ENCODE results near the gene AUTS2. TPM values are rescaled to one million over a fixed set of nuclear protein-coding genes. Genes with fewer than 3 reads are reported as not detected.

Gene AUTS2
- total RNA-seq, 1 experiment from 2014 or later = 256 TPM

DNA sequence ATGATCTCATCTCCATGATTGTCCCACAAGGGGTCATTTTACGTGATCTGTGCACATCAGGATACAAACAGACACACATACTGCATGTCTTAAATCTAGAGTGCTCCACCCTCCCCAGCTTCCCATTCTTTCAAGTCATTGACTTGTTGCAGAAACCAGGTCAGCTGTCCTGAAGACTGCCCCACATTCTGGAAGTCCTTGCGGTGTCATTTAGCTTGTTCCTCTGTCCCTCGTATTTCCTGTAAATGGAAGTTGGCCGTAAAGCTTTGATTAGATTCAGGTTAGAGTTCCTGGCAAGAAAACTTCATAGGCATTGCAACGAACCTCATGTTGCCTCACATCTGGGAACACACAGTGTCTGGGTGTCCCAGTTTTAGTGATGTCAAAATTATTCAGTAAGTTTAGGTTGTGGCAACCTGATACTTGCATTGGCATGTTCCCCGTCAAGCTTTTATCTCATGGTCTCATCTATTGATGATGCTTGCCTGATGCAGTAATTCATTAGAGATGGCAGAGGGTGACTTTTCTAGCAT, 1116.3 kb downstream of the AUTS2 start:
- peaks cover 15% of the 10 kb centered on the region for H3K4me1 ChIP-seq (ENCODE audit: insufficient read depth, low read length)
- no peak overlapping the region for H3K4me2 ChIP-seq (ENCODE audit: insufficient read depth, insufficient read length, low read length)
- Mint-ChIP-seq H3K27ac (peak overlapping the region in 1 of 3 experiments; percentile 25; a peak in 1 of 7 replicates), H3K4me3 (no peak overlapping the region), H3K27me3 (ENCODE audit: low read depth) (no peaks in the 10 kb centered on the region), H3K4me1 (peaks cover 58 to 78% of the 10 kb centered on the region in 2 experiments), H3K36me3 (ENCODE audit: insufficient read depth in 1 of 3, low read depth in 3 of 3) (peaks cover 46 to 77% (median 72%) of the 10 kb centered on the region in 3 experiments), H3K9me3 (peaks cover 18 to 25% of the 10 kb centered on the region in 2 experiments)
- no peaks in the 10 kb centered on the region for H4K20me1 ChIP-seq (ENCODE audit: control insufficient read depth, insufficient read depth, insufficient read length)
- H3T11ph ChIP-seq (ENCODE audit: low read length) = no peak overlapping the region
- H3K79me1 ChIP-seq (ENCODE audit: insufficient read depth, low read depth, low read length, poor library complexity, severe bottlenecking) = peaks cover 12% of the 10 kb centered on the region
- no peak overlapping the region for H2BK15ac ChIP-seq (ENCODE audit: low read depth, low read length)
- no peak overlapping the region for H4K8ac ChIP-seq (replicated peaks; ENCODE audit: insufficient read length, low read depth, low read length)
- no peaks in the 10 kb centered on the region for H3K27me3 ChIP-seq (ENCODE audit: insufficient read depth, low read length)
- H3K56ac ChIP-seq (ENCODE audit: insufficient read length, low read depth, low read length) = no peak overlapping the region
- peaks cover 7% of the 10 kb centered on the region for H3K9me3 ChIP-seq (ENCODE audit: control insufficient read depth, low read depth, low read length)
- H2AK5ac ChIP-seq (ENCODE audit: insufficient read length, low read length) = no peak overlapping the region
- no peak overlapping the region for H3K9ac ChIP-seq (ENCODE audit: extremely low read depth, insufficient read length, low read length)
- TF ChIP-seq, protein P1, sequence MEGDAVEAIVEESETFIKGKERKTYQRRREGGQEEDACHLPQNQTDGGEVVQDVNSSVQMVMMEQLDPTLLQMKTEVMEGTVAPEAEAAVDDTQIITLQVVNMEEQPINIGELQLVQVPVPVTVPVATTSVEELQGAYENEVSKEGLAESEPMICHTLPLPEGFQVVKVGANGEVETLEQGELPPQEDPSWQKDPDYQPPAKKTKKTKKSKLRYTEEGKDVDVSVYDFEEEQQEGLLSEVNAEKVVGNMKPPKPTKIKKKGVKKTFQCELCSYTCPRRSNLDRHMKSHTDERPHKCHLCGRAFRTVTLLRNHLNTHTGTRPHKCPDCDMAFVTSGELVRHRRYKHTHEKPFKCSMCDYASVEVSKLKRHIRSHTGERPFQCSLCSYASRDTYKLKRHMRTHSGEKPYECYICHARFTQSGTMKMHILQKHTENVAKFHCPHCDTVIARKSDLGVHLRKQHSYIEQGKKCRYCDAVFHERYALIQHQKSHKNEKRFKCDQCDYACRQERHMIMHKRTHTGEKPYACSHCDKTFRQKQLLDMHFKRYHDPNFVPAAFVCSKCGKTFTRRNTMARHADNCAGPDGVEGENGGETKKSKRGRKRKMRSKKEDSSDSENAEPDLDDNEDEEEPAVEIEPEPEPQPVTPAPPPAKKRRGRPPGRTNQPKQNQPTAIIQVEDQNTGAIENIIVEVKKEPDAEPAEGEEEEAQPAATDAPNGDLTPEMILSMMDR (conservative IDR thresholded peaks at IDR 0.05) = no peak
- no peak overlapping the region for H2BK12ac ChIP-seq (ENCODE audit: insufficient read length, low read depth, low read length)
- no peak for DNase-seq
- H2BK120ac ChIP-seq (ENCODE audit: low read depth, low read length, poor library complexity, severe bottlenecking) = no peak overlapping the region
- H3K18ac ChIP-seq (ENCODE audit: insufficient read length, low read depth, low read length) = no peak overlapping the region
- no peak overlapping the region for H4K5ac ChIP-seq (ENCODE audit: insufficient read length, low read depth, low read length)
- no peak overlapping the region for H2AFZ ChIP-seq (ENCODE audit: low read length)
- no CpG with 5 or more reads among the region's 6 CpGs for WGBS (ENCODE audit: extremely low coverage, insufficient read length, low lambda C conversion rate)
- no peak overlapping the region for H3K14ac ChIP-seq (ENCODE audit: insufficient read depth, low read length)
- H3K23ac ChIP-seq (ENCODE audit: insufficient read length, low read depth, low read length) = no peak overlapping the region
- no peak overlapping the region for H4K91ac ChIP-seq (ENCODE audit: insufficient read length, low read depth, low read length)
- H3K79me2 ChIP-seq (ENCODE audit: insufficient read depth, low read length) = peaks cover 42% of the 10 kb centered on the region
- no peak overlapping the region for H2BK20ac ChIP-seq (ENCODE audit: low read depth, low read length, poor library complexity, severe bottlenecking)
- no peak overlapping the region for H3K27ac ChIP-seq (ENCODE audit: insufficient read length, low read depth, low read length)
- no peaks in the 10 kb centered on the region for H3K23me2 ChIP-seq (ENCODE audit: insufficient read length, low read depth, low read length, poor library complexity, severe bottlenecking)
- H2BK5ac ChIP-seq (ENCODE audit: insufficient read length, low read length) = no peak overlapping the region
- H3K4ac ChIP-seq (ENCODE audit: low read depth, low read length) = no peak overlapping the region

All from H9 (cell line).